Loucy (cell line): ENCODE data around the gene TUBGCP3.

Experiments
- H2AFZ ChIP-seq: fragments of 200-600 bp; sonication (generic); 2 replicates; pipeline ENCODE4 v1.6.0; 2016; ENCODE audit warnings: antibody characterized with exemption, mild to moderate bottlenecking, low read length, moderate library complexity
- H3F3A ChIP-seq: fragments of 200-600 bp; 2 replicates; pipeline ENCODE4 v1.6.0; 2016; ENCODE audit warnings: antibody characterized with exemption, low read depth, mild to moderate bottlenecking
- H3K27me3 ChIP-seq: fragments of 200-600 bp; sonication (generic); 2 replicates; pipeline ENCODE4 v1.6.1; 2014; ENCODE audit warnings: low read length, mild to moderate bottlenecking; ENCODE audit not compliant: insufficient read depth, poor library complexity, severe bottlenecking
- H3K36me3 ChIP-seq: fragments of 200-600 bp; sonication (generic); 2 replicates; pipeline ENCODE4 v1.6.1; 2016; ENCODE audit warnings: low read length; ENCODE audit not compliant: insufficient read depth
- H3K4me1 ChIP-seq: fragments of 200-600 bp; sonication (generic); 2 replicates; pipeline ENCODE4 v1.5.1; 2014; ENCODE audit warnings: low read length, mild to moderate bottlenecking; ENCODE audit not compliant: insufficient read depth, poor library complexity, severe bottlenecking
- H3K4me2 ChIP-seq: fragments of 200-600 bp; sonication (generic); 2 replicates; pipeline ENCODE4 v1.6.0; 2014; ENCODE audit warnings: antibody characterized with exemption, low read length, low read depth, mild to moderate bottlenecking; ENCODE audit not compliant: poor library complexity, severe bottlenecking
- H3K4me3 ChIP-seq: fragments of 200-600 bp; sonication (generic); 2 replicates; pipeline ENCODE4 v1.5.1; 2014; ENCODE audit warnings: low read length, mild to moderate bottlenecking, mixed read lengths; ENCODE audit not compliant: poor library complexity, severe bottlenecking
- H3K79me2 ChIP-seq: fragments of 200-600 bp; sonication (generic); 2 replicates; pipeline ENCODE4 v1.6.1; 2014; ENCODE audit warnings: low read length; ENCODE audit not compliant: insufficient read depth
- H3K9ac ChIP-seq: fragments of 200-600 bp; sonication (generic); 2 replicates; pipeline ENCODE4 v1.6.0; 2014; ENCODE audit warnings: mild to moderate bottlenecking, low read depth, low read length, moderate library complexity; ENCODE audit not compliant: poor library complexity, severe bottlenecking
- H3K9me2 ChIP-seq: fragments of 200-600 bp; sonication (generic); replicated peaks from 2 replicates; pipeline ENCODE4 v1.6.1; 2016; ENCODE audit warnings: low read depth, low read length, mixed read lengths
- H3K9me3 ChIP-seq: fragments of 200-600 bp; sonication (generic); 2 replicates; pipeline ENCODE4 v1.6.1; 2014; ENCODE audit warnings: mild to moderate bottlenecking, antibody characterized with exemption, low read length, low read depth; ENCODE audit not compliant: insufficient read depth
- H4K20me1 ChIP-seq: fragments of 200-600 bp; sonication (generic); 2 replicates; pipeline ENCODE4 v1.6.0; 2014; ENCODE audit warnings: antibody characterized with exemption, low read length, mild to moderate bottlenecking; ENCODE audit not compliant: insufficient read depth, poor library complexity, severe bottlenecking
- EZH2phosphoT487 ChIP-seq: fragments of 200-600 bp; IDR thresholded peaks from 2 replicates; pipeline ENCODE4 v1.6.1; 2018; ENCODE audit warnings: antibody characterized with exemption, mild to moderate bottlenecking, moderate library complexity, borderline replicate concordance
- TF ChIP-seq, protein P1 (sequence below): fragments of 200-600 bp; sonication (generic); conservative IDR thresholded peaks from 2 replicates; pipeline ENCODE4 v1.5.1; 2014; ENCODE audit warnings: mild to moderate bottlenecking, antibody characterized with exemption, low read length

The TUBGCP3 gene

DNA sequence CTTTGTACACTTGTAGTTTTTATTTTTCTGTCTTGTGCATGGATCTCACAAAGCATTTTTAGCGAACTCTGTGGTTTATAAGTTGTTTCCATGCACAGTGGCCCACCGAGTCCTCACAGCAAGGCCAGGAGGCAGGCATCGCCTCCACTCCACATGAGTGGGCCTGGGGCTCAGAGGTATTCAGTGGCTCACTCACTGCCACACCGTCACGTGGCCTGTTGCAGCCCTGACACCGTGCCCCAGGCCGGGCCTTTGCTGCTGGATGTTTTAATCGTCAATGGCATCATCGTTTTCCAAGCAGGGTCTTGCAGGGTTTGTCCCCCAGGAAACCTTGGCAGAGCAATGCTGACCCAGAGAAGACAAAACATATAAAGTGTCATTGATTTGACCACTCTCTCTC, 152.0 kb downstream of the TUBGCP3 start:
- TF ChIP-seq EZH2phosphoT487, result no peak
- TF ChIP-seq, protein P1, sequence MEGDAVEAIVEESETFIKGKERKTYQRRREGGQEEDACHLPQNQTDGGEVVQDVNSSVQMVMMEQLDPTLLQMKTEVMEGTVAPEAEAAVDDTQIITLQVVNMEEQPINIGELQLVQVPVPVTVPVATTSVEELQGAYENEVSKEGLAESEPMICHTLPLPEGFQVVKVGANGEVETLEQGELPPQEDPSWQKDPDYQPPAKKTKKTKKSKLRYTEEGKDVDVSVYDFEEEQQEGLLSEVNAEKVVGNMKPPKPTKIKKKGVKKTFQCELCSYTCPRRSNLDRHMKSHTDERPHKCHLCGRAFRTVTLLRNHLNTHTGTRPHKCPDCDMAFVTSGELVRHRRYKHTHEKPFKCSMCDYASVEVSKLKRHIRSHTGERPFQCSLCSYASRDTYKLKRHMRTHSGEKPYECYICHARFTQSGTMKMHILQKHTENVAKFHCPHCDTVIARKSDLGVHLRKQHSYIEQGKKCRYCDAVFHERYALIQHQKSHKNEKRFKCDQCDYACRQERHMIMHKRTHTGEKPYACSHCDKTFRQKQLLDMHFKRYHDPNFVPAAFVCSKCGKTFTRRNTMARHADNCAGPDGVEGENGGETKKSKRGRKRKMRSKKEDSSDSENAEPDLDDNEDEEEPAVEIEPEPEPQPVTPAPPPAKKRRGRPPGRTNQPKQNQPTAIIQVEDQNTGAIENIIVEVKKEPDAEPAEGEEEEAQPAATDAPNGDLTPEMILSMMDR, result no peak
- no peaks in the 10 kb centered on the region for H3K36me3 ChIP-seq
- no peaks in the 10 kb centered on the region for H3K79me2 ChIP-seq
- H3K4me1 ChIP-seq, result no peaks in the 10 kb centered on the region
- H3K9ac ChIP-seq, result no peak overlapping the region
- H2AFZ ChIP-seq, result no peak overlapping the region
- H3K4me2 ChIP-seq, result no peak overlapping the region
- no peaks in the 10 kb centered on the region for H3K27me3 ChIP-seq
- H3K4me3 ChIP-seq, result no peak overlapping the region
- peaks cover 11% of the 10 kb centered on the region; the same call in 1 of the 2 replicates for H3K9me3 ChIP-seq
- no peaks in the 10 kb centered on the region for H3F3A ChIP-seq
- no peaks in the 10 kb centered on the region for H3K9me2 ChIP-seq
- no peaks in the 10 kb centered on the region for H4K20me1 ChIP-seq
